Parathyroid adenoma (tissue), 2 donors: Measurements from ENCODE around the gene CDHR2.

Experiments used
- H2AFZ ChIP-seq: fragments of 300-600 bp; sonication (generic); one replicate; pipeline ENCODE4 v1.7.0; 2017; ENCODE audit warnings: antibody characterized with exemption, mild to moderate bottlenecking
- H3K27ac ChIP-seq: fragments of 300-600 bp; sonication (generic); one replicate; pipeline ENCODE4 v1.7.0; 2017
- H3K27me3 ChIP-seq: fragments of 300-600 bp; sonication (generic); one replicate; pipeline ENCODE4 v1.7.0; 2017; ENCODE audit warnings: low read length; ENCODE audit not compliant: control insufficient read depth, insufficient read depth
- H3K36me3 ChIP-seq: fragments of 300-600 bp; sonication (generic); one replicate; pipeline ENCODE4 v1.7.0; 2017; ENCODE audit warnings: low read length; ENCODE audit not compliant: control insufficient read depth, insufficient read depth
- H3K4me1 ChIP-seq: fragments of 300-600 bp; sonication (generic); one replicate; pipeline ENCODE4 v1.7.0; 2017; ENCODE audit warnings: control low read depth
- H3K4me2 ChIP-seq: fragments of 300-600 bp; sonication (generic); one replicate; pipeline ENCODE4 v1.7.0; 2017; ENCODE audit warnings: low read length
- H3K4me3 ChIP-seq: fragments of 300-600 bp; sonication (generic); one replicate; pipeline ENCODE4 v1.7.0; 2017; ENCODE audit warnings: low read depth, low read length
- H3K79me2 ChIP-seq: fragments of 300-600 bp; sonication (generic); one replicate; pipeline ENCODE4 v1.7.0; 2017; ENCODE audit warnings: control low read depth
- H3K9ac ChIP-seq: fragments of 300-600 bp; sonication (generic); one replicate; pipeline ENCODE4 v1.7.0; 2017; ENCODE audit warnings: mild to moderate bottlenecking
- H3K9me3 ChIP-seq: fragments of 300-600 bp; sonication (generic); one replicate; pipeline ENCODE4 v1.7.0; 2017; ENCODE audit warnings: low read length; ENCODE audit not compliant: control insufficient read depth
- CTCF ChIP-seq: fragments of 300-600 bp; sonication (generic); IDR thresholded peaks from one replicate; pipeline ENCODE4 v1.7.0; 2017; ENCODE audit warnings: antibody characterized with exemption, mild to moderate bottlenecking
- donor health status: primary hyperparathyroidism.

The CDHR2 gene

GRCh38 chr5:176548967-176549444 lies at the start of gene CDHR2:
Gene CDHR2 (plus strand): TSS chr5:176549342. CDS start chr5:176565353, 16,011 bp downstream.
- no peaks in the 10 kb centered on the region for H3K9me3 ChIP-seq
- H3K4me1 ChIP-seq, result peaks cover 9% of the 10 kb centered on the region
- H2AFZ ChIP-seq, result no peak within 1 kb of the TSS
- no peaks in the 10 kb centered on the region for H3K27me3 ChIP-seq
- peaks cover 3% of the 10 kb centered on the region for H3K79me2 ChIP-seq
- H3K4me2 ChIP-seq, result no peak within 1 kb of the TSS
- no peak within 1 kb of the TSS for H3K9ac ChIP-seq
- no peaks in the 10 kb centered on the region for H3K36me3 ChIP-seq
- H3K4me3 ChIP-seq, result no peak within 1 kb of the TSS
- H3K27ac ChIP-seq, result no peak within 1 kb of the TSS
- no peak for TF ChIP-seq CTCF

- Histone ChIP-seq H3K4me2 (no peak overlapping the region), H3K9me3 (no peaks in the 10 kb centered on the region), H3K27me3 (no peaks in the 10 kb centered on the region), H3K36me3 (no peaks in the 10 kb centered on the region), H3K9ac (no peak overlapping the region), H3K79me2 (no peaks in the 10 kb centered on the region), H3K4me1 (no peaks in the 10 kb centered on the region), H2AFZ (no peak overlapping the region), H3K4me3 (no peak overlapping the region), H3K27ac (no peak overlapping the region)
- TF ChIP-seq CTCF, result no peak
Measured at GRCh38 chr5:176500511-176500910, 48.6 kb upstream of the CDHR2 start.

GRCh38 chr5:176501333-176501732 lies 47.8 kb upstream of the CDHR2 start:
- Histone ChIP-seq H3K79me2 (no peaks in the 10 kb centered on the region), H3K4me3 (no peak overlapping the region), H3K27me3 (no peaks in the 10 kb centered on the region), H2AFZ (no peak overlapping the region), H3K4me1 (no peaks in the 10 kb centered on the region), H3K9ac (no peak overlapping the region), H3K9me3 (no peaks in the 10 kb centered on the region), H3K36me3 (no peaks in the 10 kb centered on the region), H3K27ac (no peak overlapping the region), H3K4me2 (no peak overlapping the region)
- TF ChIP-seq CTCF, result no peak

GRCh38 chr5:176503496-176503895 lies 45.6 kb upstream of the CDHR2 start:
- no peak overlapping the region for H3K4me3 ChIP-seq
- H3K9ac ChIP-seq, result no peak overlapping the region
- H3K27ac ChIP-seq, result no peak overlapping the region
- no peaks in the 10 kb centered on the region for H3K79me2 ChIP-seq
- TF ChIP-seq CTCF, result no peak
- no peak overlapping the region for H2AFZ ChIP-seq
- no peaks in the 10 kb centered on the region for H3K9me3 ChIP-seq
- no peaks in the 10 kb centered on the region for H3K27me3 ChIP-seq
- H3K36me3 ChIP-seq, result no peaks in the 10 kb centered on the region
- no peak overlapping the region for H3K4me2 ChIP-seq
- H3K4me1 ChIP-seq, result no peaks in the 10 kb centered on the region

- Histone ChIP-seq H3K4me2 (no peak overlapping the region), H3K27ac (no peak overlapping the region), H3K27me3 (no peaks in the 10 kb centered on the region), H3K9ac (no peak overlapping the region), H3K9me3 (no peaks in the 10 kb centered on the region), H3K4me3 (no peak overlapping the region), H2AFZ (no peak overlapping the region), H3K36me3 (no peaks in the 10 kb centered on the region), H3K4me1 (no peaks in the 10 kb centered on the region), H3K79me2 (no peaks in the 10 kb centered on the region)
- TF ChIP-seq CTCF, result no peak
Measured at GRCh38 chr5:176507911-176508310, 41.2 kb upstream of the CDHR2 start.
